NCI-H446 (cell line): Measurements from ENCODE around the gene COQ8A.
"Not testable (repeated sequence)": the region's sequence is repeated elsewhere in the genome, so short reads cannot be mapped to it uniquely, and the experiment has no call there.

ENCODE experiments used
- DNase-seq, 2 experiments: peaks; one replicate each; lab custom pipeline; 2025; lab: John Stamatoyannopoulos, UW

The COQ8A gene

GRCh38 chr1:226929260-226930111, 10.6 kb upstream of the COQ8A start:
- not testable (repeated sequence) for DNase-seq

DNA sequence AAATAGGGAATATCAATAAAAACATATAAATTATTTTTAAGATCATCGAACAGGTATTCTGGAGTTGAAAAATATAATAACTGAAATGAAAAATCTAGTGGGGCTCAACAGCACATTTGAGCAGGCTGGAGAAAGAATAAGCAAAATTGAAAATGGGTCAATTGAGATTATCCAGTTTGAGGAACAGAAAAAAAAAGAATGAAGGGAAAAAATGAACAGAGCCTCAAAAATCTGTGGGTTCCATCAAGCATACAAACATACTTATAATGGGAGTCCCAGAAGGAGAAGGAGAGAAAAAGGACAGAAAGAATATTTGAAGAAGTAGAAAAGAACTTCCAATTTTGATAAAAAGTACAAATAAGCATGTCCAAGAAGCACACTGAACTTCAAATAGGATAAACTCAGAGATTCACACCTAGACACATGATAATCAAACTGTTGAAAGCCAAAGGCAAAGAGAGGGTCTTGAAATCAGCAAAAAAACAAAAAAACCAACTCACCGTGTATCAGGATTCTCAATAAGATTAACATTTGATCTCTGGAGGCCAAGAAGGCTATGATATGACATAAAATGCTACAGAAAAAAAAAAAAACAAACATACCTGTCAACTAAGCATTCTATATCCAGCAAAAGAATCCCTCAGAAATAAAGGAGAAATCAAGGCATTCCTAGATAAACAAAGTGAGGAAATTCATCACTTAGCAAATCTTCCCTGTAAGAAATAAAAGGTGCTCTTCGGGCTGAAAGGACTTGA, 5.4 kb upstream of the COQ8A start:
- DNase-seq = no peak

DNA sequence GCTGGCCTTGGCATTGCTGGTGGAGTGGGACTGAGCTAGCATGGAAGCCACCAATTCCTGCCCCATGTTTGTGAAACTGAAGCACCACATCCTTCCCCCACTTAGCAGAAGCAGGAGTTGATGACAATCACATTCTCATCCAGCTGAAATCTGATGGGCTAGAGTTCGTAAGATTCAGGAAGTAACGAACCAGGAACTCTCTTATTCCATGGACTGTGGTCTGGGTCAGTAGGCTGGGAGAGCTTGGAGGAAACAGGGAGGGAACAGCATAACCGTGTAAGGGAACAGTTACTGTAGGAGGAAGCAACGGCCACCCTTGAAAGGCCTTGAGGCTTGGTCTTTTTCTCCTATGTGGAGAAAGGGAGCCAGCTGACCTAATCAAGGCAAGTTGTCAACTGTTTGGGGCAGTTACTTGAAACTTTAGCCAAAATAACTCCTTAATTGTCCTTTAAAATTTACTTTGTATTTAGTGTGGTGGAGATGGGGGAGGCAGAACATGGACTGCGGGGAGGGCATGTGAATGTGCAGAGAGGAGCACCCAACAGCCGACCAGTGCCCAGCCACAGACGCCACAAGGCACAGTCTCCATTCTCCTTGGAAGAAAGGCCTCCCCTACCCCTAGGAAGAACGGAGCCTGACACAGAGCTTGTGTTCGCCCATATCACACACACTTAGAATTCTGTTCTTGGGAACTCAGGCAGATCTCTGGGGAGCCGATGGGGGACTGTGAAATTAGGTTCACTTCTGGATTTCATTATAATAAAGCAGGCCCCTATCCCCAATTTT, 2.0 kb upstream of the COQ8A start:
- no peak for DNase-seq

DNA sequence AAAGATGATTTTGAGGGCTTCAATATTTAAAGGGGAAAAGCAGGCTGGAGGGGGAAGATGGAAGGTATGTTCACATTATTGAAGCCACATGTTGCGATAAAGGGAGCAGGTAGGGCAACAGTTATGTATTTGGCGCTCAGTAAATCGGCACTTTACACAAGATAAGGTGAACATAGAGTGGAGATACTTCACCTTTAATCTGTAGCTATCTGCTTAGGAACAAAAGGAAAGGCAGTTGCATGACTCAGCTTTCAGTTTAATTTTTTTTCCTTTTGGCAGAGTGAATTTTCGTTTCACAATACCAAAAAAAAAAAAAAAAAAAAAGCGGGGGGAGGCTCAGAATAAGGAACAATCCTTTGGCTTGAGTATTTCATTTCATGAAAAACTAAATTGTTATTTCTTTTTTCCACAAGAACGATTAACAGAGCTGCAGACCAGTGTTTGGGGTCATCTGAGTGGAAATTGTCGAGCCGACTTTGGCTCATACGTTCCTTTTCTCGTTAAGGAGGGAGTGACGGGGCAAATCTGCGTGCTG, 1.1 kb upstream of the COQ8A start:
- DNase-seq = no peak

DNA sequence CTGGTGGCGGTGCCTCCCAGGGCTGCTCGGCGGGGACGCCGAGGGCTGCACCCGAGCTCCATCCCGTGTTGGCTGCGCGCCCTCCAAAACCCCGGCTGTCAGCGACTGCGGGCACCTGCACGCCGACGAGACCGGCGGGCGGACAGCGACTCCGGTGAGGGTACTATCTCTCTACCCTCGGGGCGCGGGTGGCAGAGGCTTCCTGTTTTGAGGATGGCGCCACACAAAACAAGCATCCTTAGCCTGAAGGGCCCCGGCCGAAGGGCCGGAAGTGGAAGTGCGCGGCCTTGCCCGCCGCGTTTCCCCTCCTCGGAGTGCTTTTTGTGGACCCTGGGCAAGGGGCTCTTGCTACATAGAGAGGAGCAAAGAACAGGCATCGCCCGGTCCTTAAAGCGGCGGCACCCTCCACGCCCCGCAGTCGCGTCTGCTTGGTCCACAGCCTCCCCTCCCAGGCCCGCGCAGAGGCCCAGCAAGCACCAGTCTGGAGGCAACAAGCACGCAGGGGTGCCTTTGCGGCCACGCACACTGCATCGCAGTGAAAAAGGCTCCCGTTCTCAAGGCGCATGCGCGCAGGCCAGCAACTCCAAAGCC, 561 bp upstream of the COQ8A start:
- peak; percentile 63 to 87 for DNase-seq

- no peak for DNase-seq
Measured at GRCh38 chr1:226940806-226941067, 643 bp downstream of the COQ8A start.

- DNase-seq = no peak
Measured at GRCh38 chr1:226942392-226942791, 2.3 kb downstream of the COQ8A start.

- DNase-seq = no peak
Measured at GRCh38 chr1:226943156-226943555, 3.1 kb downstream of the COQ8A start.

- DNase-seq = no peak
Measured at GRCh38 chr1:226943927-226944326, 3.8 kb downstream of the COQ8A start.

DNA sequence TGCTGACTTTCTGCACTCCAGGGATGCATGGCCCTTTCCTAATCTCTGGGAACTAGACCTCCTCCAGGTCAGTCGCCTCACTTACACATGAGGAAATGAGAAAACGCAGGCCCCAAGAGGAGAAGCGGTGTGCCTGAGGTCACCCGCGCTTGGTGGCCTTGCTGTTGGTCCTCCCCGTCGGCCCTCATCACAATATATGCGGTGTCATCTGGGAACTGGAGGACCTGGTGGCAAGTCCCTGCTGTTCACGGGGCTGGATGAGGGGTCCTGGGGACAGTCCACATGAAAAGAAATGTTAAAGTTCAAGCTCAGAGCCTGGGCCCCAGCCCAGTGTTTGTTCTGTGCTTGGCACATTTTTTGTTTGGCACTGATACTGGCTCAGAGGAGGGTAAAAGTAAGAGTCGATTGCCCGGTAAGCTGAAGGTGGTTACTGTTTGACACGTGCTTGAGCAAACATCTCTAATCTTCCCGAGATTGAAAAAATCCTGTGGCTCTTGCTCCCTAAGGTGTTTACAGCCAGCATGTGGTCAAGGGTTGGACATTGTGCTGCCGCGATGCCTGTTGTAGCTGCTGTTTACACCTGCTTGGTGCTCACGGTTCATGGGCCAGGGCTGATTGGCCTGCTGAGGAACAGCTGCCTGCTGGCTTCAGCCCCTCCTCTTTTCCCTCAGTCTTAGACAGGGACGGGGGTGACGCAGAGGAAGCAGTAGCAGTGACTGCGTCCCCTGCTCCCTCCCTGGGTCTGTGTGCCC, 5.2 kb downstream of the COQ8A start:
- peak in 1 of 2 experiments; percentile 23 for DNase-seq

- no peak for DNase-seq
Measured at GRCh38 chr1:226945858-226946245, 5.8 kb downstream of the COQ8A start.

GRCh38 chr1:226946285-226946684, 6.2 kb downstream of the COQ8A start:
- DNase-seq = no peak

- DNase-seq = peak in 1 of 2 experiments; percentile 78
Measured at GRCh38 chr1:226946841-226947240, 6.7 kb downstream of the COQ8A start.

- DNase-seq = no peak
Measured at GRCh38 chr1:226948051-226948450, 8.0 kb downstream of the COQ8A start.

DNA sequence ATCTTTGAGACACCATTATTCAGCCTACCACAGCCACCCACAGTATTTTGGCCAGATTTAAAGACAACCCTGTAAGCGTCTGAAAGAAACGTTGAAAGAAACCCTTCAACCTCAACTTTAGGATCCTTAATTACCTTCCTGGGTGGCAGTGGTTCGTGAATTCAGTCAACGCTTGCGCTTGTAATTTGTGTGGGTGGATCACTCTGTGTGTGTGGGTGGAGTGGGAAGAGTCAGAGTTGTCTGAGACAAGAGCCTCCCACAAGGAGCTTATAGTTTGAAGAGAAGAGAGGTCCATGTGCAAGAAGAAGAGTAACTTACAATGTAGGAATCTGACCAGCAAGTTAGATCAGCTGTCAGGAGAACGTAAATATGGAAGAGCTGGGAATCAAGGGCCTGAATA, 8.4 kb downstream of the COQ8A start:
- no peak for DNase-seq

DNA sequence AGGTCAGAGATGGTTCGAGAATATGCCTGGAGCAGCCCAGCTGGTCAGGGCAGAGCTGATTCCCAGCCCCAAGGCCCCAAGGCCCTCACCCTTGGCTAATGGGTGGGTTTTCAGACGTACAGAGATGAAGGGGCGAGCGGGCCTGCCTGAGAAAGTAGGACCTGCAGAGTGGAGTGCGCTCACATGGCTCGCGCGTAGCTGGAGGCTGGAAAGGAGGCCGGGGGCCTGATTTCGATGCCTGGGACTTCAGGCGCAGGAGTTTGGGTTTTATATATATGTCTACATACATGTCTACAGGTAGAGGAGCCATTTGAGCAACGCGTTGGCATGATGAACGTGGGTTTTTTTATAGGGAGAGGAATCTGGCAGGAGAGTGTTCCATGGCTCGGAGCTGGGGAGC, 8.9 kb downstream of the COQ8A start:
- DNase-seq = no peak

GRCh38 chr1:226949401-226949800, 9.3 kb downstream of the COQ8A start:
- DNase-seq = no peak

DNA sequence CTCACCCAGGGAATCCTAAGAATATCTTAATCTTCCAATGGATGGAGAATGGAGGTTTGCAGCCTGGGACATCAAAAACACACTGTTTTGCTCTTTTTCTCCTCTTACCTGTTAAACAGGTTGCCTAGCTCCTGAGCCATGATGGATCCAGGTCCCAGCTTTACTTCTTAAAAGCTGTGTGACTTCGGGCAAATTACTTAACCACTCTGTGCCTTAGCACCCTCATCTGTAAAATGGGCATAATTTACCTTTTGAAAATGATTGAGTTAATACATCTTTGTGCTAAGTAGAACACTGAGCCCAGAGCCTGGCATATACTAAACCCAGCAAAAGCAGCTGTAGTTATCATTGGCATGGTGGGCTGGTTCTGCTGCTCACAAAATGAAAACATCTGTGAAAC, 10.2 kb downstream of the COQ8A start:
- no peak for DNase-seq

GRCh38 chr1:226950871-226951270, 10.8 kb downstream of the COQ8A start:
- DNase-seq = no peak

DNA sequence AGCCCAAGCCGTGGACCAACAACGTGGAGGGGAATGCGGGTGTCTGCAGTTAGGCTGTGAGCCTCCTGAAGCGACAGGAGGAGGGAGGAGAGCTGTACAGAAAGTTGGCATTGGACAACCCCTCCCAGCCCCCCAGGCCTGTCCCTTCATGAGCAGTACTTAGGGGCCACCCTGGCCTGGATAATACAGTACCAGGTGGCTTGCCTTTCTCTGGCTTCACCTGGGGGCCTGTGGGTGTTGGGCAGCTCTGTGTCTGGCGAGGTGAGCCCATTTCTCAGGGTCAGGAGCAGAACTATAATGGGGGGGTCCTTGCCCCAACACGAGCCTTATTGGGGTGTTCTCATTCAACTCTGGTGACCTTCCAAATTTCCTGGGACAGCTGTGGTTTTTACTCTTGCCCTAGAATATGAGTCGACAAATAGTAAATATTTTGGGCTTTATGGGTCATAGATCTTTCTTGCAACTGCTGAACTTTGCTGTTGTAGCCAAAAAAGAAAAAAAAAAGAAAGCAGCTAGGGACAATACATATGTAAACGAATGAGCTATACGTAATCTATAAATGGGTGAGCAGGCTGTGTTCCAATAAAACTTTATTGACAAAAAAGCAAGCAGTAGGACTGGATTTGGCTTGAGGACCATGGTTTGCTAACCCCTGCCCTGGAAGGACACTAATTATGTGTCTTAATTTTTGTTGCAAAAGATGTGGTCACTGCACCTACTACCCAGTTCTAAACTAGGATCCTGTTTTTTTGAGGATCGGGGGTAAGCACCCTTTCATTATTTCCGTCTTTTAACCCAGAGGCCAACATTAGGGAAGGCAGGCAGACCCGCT, 11.4 kb downstream of the COQ8A start:
- DNase-seq = no peak

GRCh38 chr1:226952118-226952441, 12.0 kb downstream of the COQ8A start:
- no peak for DNase-seq
